AG09309 (cell line): ENCODE data around the gene FOXS1.
A peak's percentile ranks its signal among the peaks of the same experiment; 100 is the strongest.

Source experiments
- DNase-seq: peaks from one replicate; pipeline ENCODE4 v3.0.0-alpha.2; 2010; ENCODE audit warnings: low read depth
- H3K4me3 ChIP-seq: 2 replicates; pipeline ENCODE4 v1.5.1; 2011; ENCODE audit warnings: mild to moderate bottlenecking, low read depth, low read length, moderate library complexity; ENCODE audit not compliant: control insufficient read depth
- TF ChIP-seq, protein P1 (sequence below): IDR thresholded peaks from 2 replicates; pipeline ENCODE4 v1.5.1; 2011; ENCODE audit warnings: mild to moderate bottlenecking, low read depth, low read length, inconsistent platforms; ENCODE audit not compliant: insufficient read depth, control insufficient read depth; ENCODE audit errors: missing control alignments

FOXS1 gene

GRCh38 chr20:31872406-31872805 lies 27.0 kb upstream of the FOXS1 start:
- TF ChIP-seq, protein P1, sequence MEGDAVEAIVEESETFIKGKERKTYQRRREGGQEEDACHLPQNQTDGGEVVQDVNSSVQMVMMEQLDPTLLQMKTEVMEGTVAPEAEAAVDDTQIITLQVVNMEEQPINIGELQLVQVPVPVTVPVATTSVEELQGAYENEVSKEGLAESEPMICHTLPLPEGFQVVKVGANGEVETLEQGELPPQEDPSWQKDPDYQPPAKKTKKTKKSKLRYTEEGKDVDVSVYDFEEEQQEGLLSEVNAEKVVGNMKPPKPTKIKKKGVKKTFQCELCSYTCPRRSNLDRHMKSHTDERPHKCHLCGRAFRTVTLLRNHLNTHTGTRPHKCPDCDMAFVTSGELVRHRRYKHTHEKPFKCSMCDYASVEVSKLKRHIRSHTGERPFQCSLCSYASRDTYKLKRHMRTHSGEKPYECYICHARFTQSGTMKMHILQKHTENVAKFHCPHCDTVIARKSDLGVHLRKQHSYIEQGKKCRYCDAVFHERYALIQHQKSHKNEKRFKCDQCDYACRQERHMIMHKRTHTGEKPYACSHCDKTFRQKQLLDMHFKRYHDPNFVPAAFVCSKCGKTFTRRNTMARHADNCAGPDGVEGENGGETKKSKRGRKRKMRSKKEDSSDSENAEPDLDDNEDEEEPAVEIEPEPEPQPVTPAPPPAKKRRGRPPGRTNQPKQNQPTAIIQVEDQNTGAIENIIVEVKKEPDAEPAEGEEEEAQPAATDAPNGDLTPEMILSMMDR = no peak
- H3K4me3 ChIP-seq = no peak overlapping the region
- no peak for DNase-seq

- no peak for DNase-seq
- H3K4me3 ChIP-seq = no peak overlapping the region
- TF ChIP-seq, protein P1 = no peak
Measured at GRCh38 chr20:31871618-31871954, 26.2 kb upstream of the FOXS1 start.

- DNase-seq = no peak
- peak overlapping the region; percentile 8 for H3K4me3 ChIP-seq
- TF ChIP-seq, protein P1 = no peak
Measured at GRCh38 chr20:31870726-31871617, 25.6 kb upstream of the FOXS1 start.

DNA sequence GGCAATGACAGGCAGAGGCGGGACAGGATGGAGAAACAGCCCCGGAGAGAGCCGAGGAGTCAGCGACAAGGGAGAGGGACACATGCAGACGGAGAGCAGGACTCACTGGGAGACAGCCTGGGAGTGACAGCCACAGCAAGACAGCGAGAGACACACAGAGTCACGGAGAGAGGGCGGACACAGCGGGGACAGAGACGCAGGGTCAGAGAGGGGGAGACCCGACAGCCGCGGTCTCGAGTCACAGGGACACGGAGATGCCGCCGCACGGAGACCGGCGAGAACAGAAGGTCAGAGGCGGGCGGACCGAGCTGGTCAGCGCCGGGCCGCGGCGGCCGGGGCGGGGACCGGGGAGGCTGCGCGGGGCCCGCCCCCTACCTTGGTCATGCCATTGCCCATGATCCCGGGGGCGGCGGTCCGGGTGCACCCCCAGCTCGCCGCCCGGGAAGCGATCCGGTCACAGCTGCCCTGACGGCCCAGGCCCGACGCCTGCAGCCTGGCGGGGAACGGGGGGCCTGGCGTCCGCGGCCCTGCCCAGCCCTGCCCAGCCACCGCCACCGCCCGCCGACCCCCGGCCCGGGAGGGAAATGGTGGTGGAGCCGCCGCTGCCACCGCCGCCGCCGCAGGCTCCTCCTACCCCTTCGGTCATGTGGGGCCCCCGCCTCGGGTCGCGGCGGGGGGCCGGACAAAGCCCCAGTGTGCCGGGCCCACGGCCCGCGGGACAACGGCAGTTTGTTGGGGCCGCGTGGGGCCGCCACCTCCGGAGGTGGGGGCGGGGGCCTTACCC lies 24.7 kb upstream of the FOXS1 start, which contains the start of the genes DUSP15 and TTLL9:
DUSP15 (minus strand) TSS at position 586 of the 784 bp plus-strand sequence; CDS start at position 396, 190 bp downstream.
TTLL9 (plus strand) TSS at position 693 of the 784 bp plus-strand sequence. CDS start 493 bp downstream, outside the sequence.
- H3K4me3 ChIP-seq = peak within 1 kb of the TSS; percentile 33
- no peak for DNase-seq

DNA sequence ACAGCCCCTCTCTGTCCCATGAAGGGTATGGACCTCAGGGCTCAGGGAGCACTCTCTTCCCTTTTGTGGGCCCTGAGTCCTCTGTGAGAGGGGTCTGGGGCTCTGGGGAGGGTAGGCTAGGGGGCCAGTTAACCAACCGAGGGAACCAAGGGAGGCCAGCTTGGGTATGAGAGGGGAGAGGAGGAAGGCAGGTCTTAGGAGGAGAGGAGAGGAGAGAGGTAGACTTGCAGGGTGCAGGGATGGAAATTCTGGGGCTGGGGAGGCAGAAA lies 24.2 kb upstream of the FOXS1 start:
- TF ChIP-seq, protein P1 = no peak
- DNase-seq = no peak
- peak overlapping the region; percentile 33; the same call in 1 of the 2 replicates for H3K4me3 ChIP-seq

More for the DNA sequence above, 24.7 kb upstream of the FOXS1 start, which contains the start of the genes DUSP15 and TTLL9:
- TF ChIP-seq, protein P1 = no peak

DNA sequence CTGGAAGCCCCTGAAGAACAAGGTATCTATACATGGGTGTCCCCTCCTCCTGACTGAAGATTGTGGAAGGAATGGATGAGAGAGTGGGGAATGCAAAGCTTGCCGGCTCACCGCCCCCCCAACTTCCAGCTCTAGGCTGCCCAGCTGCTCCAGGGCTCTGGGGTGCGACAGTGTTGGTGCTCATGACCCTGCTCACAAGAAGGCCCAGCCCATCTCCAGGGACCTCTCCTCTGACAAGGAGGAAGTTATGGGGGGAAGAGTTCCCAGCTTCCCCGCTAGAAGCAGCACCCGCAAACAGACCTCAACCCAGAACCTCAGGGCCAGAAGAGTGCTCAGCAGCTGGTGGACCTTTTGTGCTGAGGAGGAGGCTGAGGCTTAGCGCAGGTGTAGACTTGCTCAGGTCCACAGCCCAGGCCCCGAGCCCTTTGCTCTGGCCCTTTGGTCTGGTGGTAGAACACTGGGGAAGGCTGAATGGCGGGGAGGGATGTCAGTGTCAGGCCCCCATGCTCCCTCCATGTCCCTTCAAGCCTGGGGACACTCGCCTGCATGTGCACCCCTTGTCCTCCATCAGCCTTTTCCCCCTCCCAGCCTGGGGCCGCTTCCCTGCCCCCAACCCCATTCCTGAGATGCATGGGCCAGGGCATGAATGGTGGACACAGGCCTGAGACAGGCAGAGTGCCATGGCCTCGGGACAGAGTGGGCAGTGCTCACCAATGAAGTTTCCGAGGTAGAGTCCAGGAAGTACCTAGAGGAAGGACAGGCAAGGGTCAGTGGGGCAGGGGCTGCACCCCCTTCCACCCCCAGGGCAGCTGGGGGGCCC lies 23.7 kb upstream of the FOXS1 start:
- TF ChIP-seq, protein P1 = no peak
- H3K4me3 ChIP-seq = no peak overlapping the region
- no peak for DNase-seq
